Measurements from ENCODE around the gene ATMIN. TPM values are rescaled to one million over a fixed set of nuclear protein-coding genes. Genes with fewer than 3 reads are reported as not detected.

ATMIN gene
- total and polyA plus RNA-seq, 2 of the 13 experiments (the other 11 are each of a cell fraction or from before 2014, with no cell fraction given): 34.6 to 60.4 TPM

DNA sequence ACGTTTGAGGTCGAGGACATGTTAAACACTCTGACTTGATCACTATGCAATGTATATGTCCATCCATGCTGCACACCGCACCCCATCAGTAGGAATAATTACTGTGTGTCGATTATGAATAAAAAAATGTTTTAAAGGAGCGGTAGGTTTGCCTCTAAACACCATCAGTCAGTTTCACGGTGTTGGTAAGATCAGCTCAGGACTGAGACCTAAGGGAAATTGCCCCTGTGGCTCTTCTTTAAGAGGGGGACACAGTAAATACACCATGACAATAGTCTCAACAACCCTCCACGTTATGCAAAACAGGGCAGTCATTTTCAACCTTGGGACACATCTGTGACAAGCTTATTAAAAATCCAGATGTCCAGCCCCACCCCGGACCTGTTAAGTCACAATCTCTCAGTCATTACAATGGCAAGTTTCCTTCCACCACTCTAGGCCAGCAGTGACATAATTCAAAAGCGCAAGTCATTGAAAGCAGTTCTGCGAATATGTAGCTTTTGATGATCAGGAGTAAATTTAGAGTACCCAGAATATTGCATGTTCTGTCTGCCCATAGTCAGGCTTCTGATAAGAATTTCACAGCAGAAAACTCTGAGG, 1.2 kb downstream of the ATMIN start:
- WGBS (ENCODE audit: low lambda C conversion rate): 28% methylated on average over 10 of the region's 10 CpGs
- H3K4me2 ChIP-seq (ENCODE audit: low read depth, low read length): peak overlapping the region; percentile 85
- TSS peak; percentile 57 for BruUV-seq (replicated peaks)
- no peaks in the 10 kb centered on the region; a peak in 1 of 5 replicates for H3K27me3 ChIP-seq (ENCODE audit: control insufficient read depth in 1 of 2, insufficient read depth in 2 of 2, low read length in 2 of 2)
- peaks cover 6 to 18% of the 10 kb centered on the region in 2 experiments; a peak in 4 of 5 replicates for H3K36me3 ChIP-seq (replicated peaks in 1 of 2; ENCODE audit: control insufficient read depth in 1 of 2, insufficient read depth in 2 of 2, low read length in 2 of 2)
- POLR2A ChIA-PET: interaction anchor here (0.7 to 2.2 kb wide), 3 partner anchors 9 to 45 kb away, joined by 3 to 21 read pairs (median 4); partner anchors contain the start of gene C16orf46
- in situ Hi-C loops (cut with HindIII; ENCODE audit: extremely low pct_ligation_motif_present, low pct_unique_long_range_greater_than_20kb): loop anchor here (25.0 kb wide), 1 partner anchor 700 kb away; no protein-coding TSS in a partner anchor
- peak overlapping the region; percentile 87 for H3K9ac ChIP-seq (ENCODE audit: insufficient read depth, low read depth, low read length)
- H4K20me1 ChIP-seq (ENCODE audit: insufficient read depth, low read length): peaks cover 2% of the 10 kb centered on the region; the same call in 1 of the 2 replicates
- H2AFZ ChIP-seq (ENCODE audit: low read length): no peak overlapping the region
- peaks cover 22% of the 10 kb centered on the region for H3K4me1 ChIP-seq (ENCODE audit: insufficient read depth, low read length)
- H3K79me2 ChIP-seq (ENCODE audit: insufficient read depth, low read length): peaks cover 35% of the 10 kb centered on the region
- CTCF ChIA-PET (ENCODE audit: low intra/inter-chr PET ratio, low total read pairs): interaction anchor here (1.7 to 3.7 kb wide), 2 partner anchors 31 to 39 kb away, joined by 7 to 26 read pairs; partner anchors contain the start of genes C16orf46, CENPN and CMC2
- no peaks in the 10 kb centered on the region; the same call in 1 of the 2 replicates for H3K9me3 ChIP-seq (ENCODE audit: low read length)
- peak overlapping the region; percentile 60 for H3K27ac ChIP-seq (ENCODE audit: extremely low read length, insufficient read depth, low read length)
- ATAC-seq: no peak; the same call in 2 of the 3 replicates
- peak; percentile 6 for DNase-seq (ENCODE audit: low spot score)
- FAIRE-seq: peak; percentile 28
- intact Hi-C loops (cut with micrococcal nuclease; ENCODE audit: unreplicated experiment): loop anchor here (5.0 to 10.0 kb wide), 3 partner anchors 60 to 700 kb away; partner anchors contain the start of gene GCSH
- peak overlapping the region; percentile 87 to 93 (median 87) for H3K4me3 ChIP-seq (replicated peaks in 1 of 3; ENCODE audit: insufficient read depth in 1 of 3, low read depth in 2 of 3, low read length in 3 of 3)
- TF ChIP-seq NFRKB (IDR thresholded peaks at IDR 0.05) (no peak), ZFX (CRISPR knock-in tag; IDR thresholded peaks at IDR 0.05; ENCODE audit: low read depth) (no peak), ZNF136 (CRISPR knock-in tag; IDR thresholded peaks at IDR 0.05; ENCODE audit: low read depth) (no peak), ARNT2 (CRISPR knock-in tag; IDR thresholded peaks at IDR 0.05; ENCODE audit: low read depth) (0 out of 2 replicates have a peak, but pooled peaks have one; percentile 15), ZNF678 (CRISPR knock-in tag; IDR thresholded peaks at IDR 0.05) (no peak), SIN3A (IDR thresholded peaks at IDR 0.05; ENCODE audit: borderline replicate concordance, low read depth, low read length) (peak; percentile 60; the same call in 1 of the 2 replicates), ATM (IDR thresholded peaks at IDR 0.05; ENCODE audit: borderline replicate concordance) (no peak), ZC3H13 (CRISPR knock-in tag; IDR thresholded peaks at IDR 0.05) (0 out of 2 replicates have a peak, but pooled peaks have one; percentile 27), ZNF232 (CRISPR knock-in tag; IDR thresholded peaks at IDR 0.05; ENCODE audit: borderline replicate concordance) (no peak), MAFK (conservative IDR thresholded peaks at IDR 0.05 in 1 of 2, IDR thresholded peaks at IDR 0.05 in 1 of 2; ENCODE audit: low read length in 2 of 2) (0 out of 4 replicates have a peak, but pooled peaks of 1 of the 2 experiments have one; percentile 27), NFE2L2 (IDR thresholded peaks at IDR 0.05; ENCODE audit: low read length) (peak; percentile 76), ZZZ3 (CRISPR knock-in tag; IDR thresholded peaks at IDR 0.05; ENCODE audit: borderline replicate concordance) (no peak), RFX3 (CRISPR knock-in tag; IDR thresholded peaks at IDR 0.05) (no peak), RFXANK (CRISPR knock-in tag; IDR thresholded peaks at IDR 0.05) (no peak), ZNF468 (CRISPR knock-in tag; IDR thresholded peaks at IDR 0.05) (no peak), ZNF674 (CRISPR knock-in tag; IDR thresholded peaks at IDR 0.05; ENCODE audit: low read depth) (0 out of 2 replicates have a peak, but pooled peaks have one; percentile 12), ZNF563 (CRISPR knock-in tag; IDR thresholded peaks at IDR 0.05) (no peak)
- TF ChIP-seq, protein P1, sequence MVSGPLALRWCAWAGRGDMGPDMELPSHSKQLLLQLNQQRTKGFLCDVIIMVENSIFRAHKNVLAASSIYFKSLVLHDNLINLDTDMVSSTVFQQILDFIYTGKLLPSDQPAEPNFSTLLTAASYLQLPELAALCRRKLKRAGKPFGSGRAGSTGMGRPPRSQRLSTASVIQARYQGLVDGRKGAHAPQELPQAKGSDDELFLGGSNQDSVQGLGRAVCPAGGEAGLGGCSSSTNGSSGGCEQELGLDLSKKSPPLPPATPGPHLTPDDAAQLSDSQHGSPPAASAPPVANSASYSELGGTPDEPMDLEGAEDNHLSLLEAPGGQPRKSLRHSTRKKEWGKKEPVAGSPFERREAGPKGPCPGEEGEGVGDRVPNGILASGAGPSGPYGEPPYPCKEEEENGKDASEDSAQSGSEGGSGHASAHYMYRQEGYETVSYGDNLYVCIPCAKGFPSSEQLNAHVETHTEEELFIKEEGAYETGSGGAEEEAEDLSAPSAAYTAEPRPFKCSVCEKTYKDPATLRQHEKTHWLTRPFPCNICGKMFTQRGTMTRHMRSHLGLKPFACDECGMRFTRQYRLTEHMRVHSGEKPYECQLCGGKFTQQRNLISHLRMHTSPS (CRISPR knock-in tag; IDR thresholded peaks at IDR 0.05; ENCODE audit: low read depth): no peak
- TF ChIP-seq, protein P2, sequence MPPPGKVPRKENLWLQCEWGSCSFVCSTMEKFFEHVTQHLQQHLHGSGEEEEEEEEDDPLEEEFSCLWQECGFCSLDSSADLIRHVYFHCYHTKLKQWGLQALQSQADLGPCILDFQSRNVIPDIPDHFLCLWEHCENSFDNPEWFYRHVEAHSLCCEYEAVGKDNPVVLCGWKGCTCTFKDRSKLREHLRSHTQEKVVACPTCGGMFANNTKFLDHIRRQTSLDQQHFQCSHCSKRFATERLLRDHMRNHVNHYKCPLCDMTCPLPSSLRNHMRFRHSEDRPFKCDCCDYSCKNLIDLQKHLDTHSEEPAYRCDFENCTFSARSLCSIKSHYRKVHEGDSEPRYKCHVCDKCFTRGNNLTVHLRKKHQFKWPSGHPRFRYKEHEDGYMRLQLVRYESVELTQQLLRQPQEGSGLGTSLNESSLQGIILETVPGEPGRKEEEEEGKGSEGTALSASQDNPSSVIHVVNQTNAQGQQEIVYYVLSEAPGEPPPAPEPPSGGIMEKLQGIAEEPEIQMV (CRISPR knock-in tag; IDR thresholded peaks at IDR 0.05; ENCODE audit: low read depth): no peak
- TF ChIP-seq, protein P3, sequence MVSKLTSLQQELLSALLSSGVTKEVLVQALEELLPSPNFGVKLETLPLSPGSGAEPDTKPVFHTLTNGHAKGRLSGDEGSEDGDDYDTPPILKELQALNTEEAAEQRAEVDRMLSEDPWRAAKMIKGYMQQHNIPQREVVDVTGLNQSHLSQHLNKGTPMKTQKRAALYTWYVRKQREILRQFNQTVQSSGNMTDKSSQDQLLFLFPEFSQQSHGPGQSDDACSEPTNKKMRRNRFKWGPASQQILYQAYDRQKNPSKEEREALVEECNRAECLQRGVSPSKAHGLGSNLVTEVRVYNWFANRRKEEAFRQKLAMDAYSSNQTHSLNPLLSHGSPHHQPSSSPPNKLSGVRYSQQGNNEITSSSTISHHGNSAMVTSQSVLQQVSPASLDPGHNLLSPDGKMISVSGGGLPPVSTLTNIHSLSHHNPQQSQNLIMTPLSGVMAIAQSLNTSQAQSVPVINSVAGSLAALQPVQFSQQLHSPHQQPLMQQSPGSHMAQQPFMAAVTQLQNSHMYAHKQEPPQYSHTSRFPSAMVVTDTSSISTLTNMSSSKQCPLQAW (CRISPR knock-in tag; IDR thresholded peaks at IDR 0.05): 0 out of 2 replicates have a peak, but pooled peaks have one; percentile 13
